ENCODE measurements around the gene TICAM1.

Gene TICAM1

GRCh38 chr19:4768934-4769777 lies 62.4 kb downstream of the TICAM1 start:
- peak; percentile 80 to 81 for DNase-seq

Measured in stimulated activated CD4-positive, alpha-beta T cell treated with anti-CD3 and anti-CD28 coated beads, Interleukin-2, amount 100 ng/mL, for 24 hours (primary cell).